Measurements from ENCODE around the gene LRATD1.

- no peak for TF ChIP-seq REST (IDR thresholded peaks at IDR 0.05; ENCODE audit: borderline replicate concordance)
- TF ChIP-seq POLR2AphosphoS5 (IDR thresholded peaks at IDR 0.05): no peak
- TF ChIP-seq, protein P1, sequence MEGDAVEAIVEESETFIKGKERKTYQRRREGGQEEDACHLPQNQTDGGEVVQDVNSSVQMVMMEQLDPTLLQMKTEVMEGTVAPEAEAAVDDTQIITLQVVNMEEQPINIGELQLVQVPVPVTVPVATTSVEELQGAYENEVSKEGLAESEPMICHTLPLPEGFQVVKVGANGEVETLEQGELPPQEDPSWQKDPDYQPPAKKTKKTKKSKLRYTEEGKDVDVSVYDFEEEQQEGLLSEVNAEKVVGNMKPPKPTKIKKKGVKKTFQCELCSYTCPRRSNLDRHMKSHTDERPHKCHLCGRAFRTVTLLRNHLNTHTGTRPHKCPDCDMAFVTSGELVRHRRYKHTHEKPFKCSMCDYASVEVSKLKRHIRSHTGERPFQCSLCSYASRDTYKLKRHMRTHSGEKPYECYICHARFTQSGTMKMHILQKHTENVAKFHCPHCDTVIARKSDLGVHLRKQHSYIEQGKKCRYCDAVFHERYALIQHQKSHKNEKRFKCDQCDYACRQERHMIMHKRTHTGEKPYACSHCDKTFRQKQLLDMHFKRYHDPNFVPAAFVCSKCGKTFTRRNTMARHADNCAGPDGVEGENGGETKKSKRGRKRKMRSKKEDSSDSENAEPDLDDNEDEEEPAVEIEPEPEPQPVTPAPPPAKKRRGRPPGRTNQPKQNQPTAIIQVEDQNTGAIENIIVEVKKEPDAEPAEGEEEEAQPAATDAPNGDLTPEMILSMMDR (IDR thresholded peaks at IDR 0.05; ENCODE audit: poor library complexity, severe bottlenecking): no peak
- no peak for TF ChIP-seq EZH2 (IDR thresholded peaks at IDR 0.05; ENCODE audit: borderline replicate concordance, insufficient read depth, low read length, poor library complexity, severe bottlenecking)
- no peak for TF ChIP-seq SMC3 (conservative IDR thresholded peaks at IDR 0.05; ENCODE audit: poor library complexity)
Observed at GRCh38 chr2:14583059-14583458, 49.5 kb upstream of the LRATD1 start.

All from neural cell (in vitro differentiated cells).